Stomach (tissue), 9 donors: ENCODE data around the gene RFX2. TPM values are rescaled to one million over a fixed set of nuclear protein-coding genes. Genes with fewer than 3 reads are reported as not detected.
A peak's percentile ranks its signal among the peaks of the same experiment; 100 is the strongest.

Experiments
- DNase-seq, 2 donors: peaks; one replicate each; pipeline versions ENCODE4 v3.0.0 to v3.0.0-alpha.2; 2013 to 2019
- H3K27ac ChIP-seq, 5 donors: fragments of 200-600 bp in 4 of 5; sonication (generic) in 4 of 5; one replicate each; pipeline ENCODE4 v1.5.1; 2013 to 2019; ENCODE audit warnings: mild to moderate bottlenecking in 1 of 5, moderate library complexity in 1 of 5
- H3K27me3 ChIP-seq, 3 donors: fragments of 200-600 bp; sonication (generic); one replicate each; pipeline ENCODE4 v1.5.1; 2017 to 2019; ENCODE audit warnings: mixed run types in 1 of 3
- H3K36me3 ChIP-seq, 4 donors: fragments of 200-600 bp; sonication (generic); 1 replicate in 3 of 4; 2 replicates in 1 of 4; pipeline ENCODE4 v1.5.1; 2016 to 2019
- H3K4me1 ChIP-seq, 4 donors: fragments of 200-600 bp; sonication (generic); one replicate each; pipeline ENCODE4 v1.5.1; 2016 to 2019
- H3K4me3 ChIP-seq, 4 donors: fragments of 200-600 bp; sonication (generic) in 3 of 4; one replicate each; pipeline ENCODE4 v1.5.1; 2016 to 2019; ENCODE audit warnings: mild to moderate bottlenecking in 1 of 4
- H3K9me3 ChIP-seq, 4 donors: fragments of 200-600 bp; sonication (generic); one replicate each; pipeline ENCODE4 v1.5.1; 2016 to 2019
- CTCF ChIP-seq, 7 experiments: fragments of 450-650 bp in 4 of 7; fragments of 200-600 bp in 3 of 7; sonication (generic) in 3 of 7; IDR thresholded peaks; one replicate each; pipeline ENCODE4 v1.5.1; 2016 to 2019; ENCODE audit warnings: antibody characterized with exemption in 7 of 7, control low read depth in 2 of 7, mild to moderate bottlenecking in 1 of 7
- EP300 ChIP-seq: sonication (generic); formaldehyde crosslinking; IDR thresholded peaks from one replicate; pipeline ENCODE4 v1.6.1; 2017; ENCODE audit warnings: antibody characterized with exemption
- POLR2A ChIP-seq, 4 donors: fragments of 450-650 bp; IDR thresholded peaks; one replicate each; pipeline ENCODE4 v1.6.1; 2016; ENCODE audit warnings: antibody characterized with exemption in 4 of 4, control low read depth in 2 of 4, mild to moderate bottlenecking in 1 of 4, moderate library complexity in 1 of 4
- POLR2AphosphoS5 ChIP-seq, 3 donors: sonication (generic); formaldehyde crosslinking; IDR thresholded peaks; one replicate each; pipeline ENCODE4 v1.6.1; 2016; ENCODE audit warnings: antibody characterized with exemption in 3 of 3
- WGBS, 5 donors: extraction: QIAGEN DNeasy Blood & Tissue Kit in 3 of 5; methylation state at CpG; one replicate each; pipeline versions ENCODE4 v1.1.5 to v1.1.7; 2013 to 2018; 5-methylcytosine and 5-hydroxymethylcytosine counted together
- intact Hi-C: fragments of 100-400 bp; cut with DNase I; formaldehyde crosslinking; loops from one replicate; pipeline ENCODE4 v1.15.1; 2023; ENCODE audit warnings: low total_unique reads
- polyA plus RNA-seq, 3 donors: library from polyadenylated mRNA; stranded (reverse); fragments of 200-250 nt; gene quantifications; one replicate each; pipeline ENCODE4 v1.2.3, GENCODE V29; 2013
- total RNA-seq, 5 donors: library from RNA; depleted of rRNA; stranded (reverse); fragments of >200 nt; gene quantifications; one replicate each; pipeline versions ENCODE4 v1.1.0 to v1.2.3, GENCODE V29; 2014 to 2016
- donor health status: healthy with polysubstance abuse.
- donor health status: Bipolar disorder and iron deficiency.
- donor health status: healthy.

The RFX2 gene
- total and polyA plus RNA-seq, 8 donors = 1.2 to 123 (median 8.0) TPM

GRCh38 chr19:5994405-5995165, 115.7 kb downstream of the RFX2 start:
- no peaks in the 10 kb centered on the region for H3K9me3 ChIP-seq
- WGBS, 5 donors = 88 to 91% (median 89%) methylated on average over 22 to 29 of the region's 29 CpGs
- no peak overlapping the region for H3K4me3 ChIP-seq
- peaks cover 0 to 51% (median 39%) of the 10 kb centered on the region in 4 donors for H3K36me3 ChIP-seq
- no peak for DNase-seq
- H3K4me1 ChIP-seq = peaks cover 9 to 29% (median 21%) of the 10 kb centered on the region in 4 donors
- H3K27ac ChIP-seq = peak overlapping the region in 2 of 5 donors; percentile 7 to 64
- H3K27me3 ChIP-seq = no peaks in the 10 kb centered on the region
- intact Hi-C loops = no loop called here
- no peak for TF ChIP-seq POLR2AphosphoS5 (IDR thresholded peaks at IDR 0.05)
- no peak for TF ChIP-seq EP300
- TF ChIP-seq POLR2A (IDR thresholded peaks at IDR 0.05) = no peak
- no peak for TF ChIP-seq CTCF (IDR thresholded peaks at IDR 0.05)

- Histone ChIP-seq H3K4me3 (peak overlapping the region in 1 of 4 donors; percentile 6), H3K27ac (peak overlapping the region in 4 of 5 donors; percentile 7 to 64 (median 18)), H3K9me3 (no peaks in the 10 kb centered on the region), H3K36me3 (peaks cover 0 to 43% (median 31%) of the 10 kb centered on the region in 4 donors), H3K4me1 (peaks cover 9 to 29% (median 21%) of the 10 kb centered on the region in 4 donors), H3K27me3 (no peaks in the 10 kb centered on the region)
- WGBS, 5 donors = 29 to 46% (median 36%) methylated on average over 29 to 30 of the region's 30 CpGs
- intact Hi-C loops = no loop called here
- TF ChIP-seq CTCF (IDR thresholded peaks at IDR 0.05) (no peak), POLR2AphosphoS5 (IDR thresholded peaks at IDR 0.05) (no peak), EP300 (no peak), POLR2A (IDR thresholded peaks at IDR 0.05) (no peak)
- peak; percentile 46 to 72 for DNase-seq
These were observed 116.5 kb downstream of the RFX2 start for GRCh38 chr19:5993648-5994358.

GRCh38 chr19:5993201-5993600, 117.1 kb downstream of the RFX2 start:
- no peak for TF ChIP-seq CTCF (IDR thresholded peaks at IDR 0.05)
- no peak for TF ChIP-seq POLR2AphosphoS5 (IDR thresholded peaks at IDR 0.05)
- no peak for TF ChIP-seq POLR2A (IDR thresholded peaks at IDR 0.05)
- no peak for TF ChIP-seq EP300
- Histone ChIP-seq H3K9me3 (no peaks in the 10 kb centered on the region), H3K4me1 (peaks cover 9 to 30% (median 21%) of the 10 kb centered on the region in 4 donors), H3K36me3 (peaks cover 0 to 38% (median 27%) of the 10 kb centered on the region in 4 donors), H3K27ac (peak overlapping the region in 2 of 5 donors; percentile 18 to 72), H3K27me3 (no peaks in the 10 kb centered on the region), H3K4me3 (no peak overlapping the region)
- intact Hi-C loops = no loop called here
- no peak for DNase-seq
- 57 to 79% (median 75%) methylated on average over 13 of the region's 13 CpGs for WGBS, 5 donors

- peaks cover 9 to 35% (median 24%) of the 10 kb centered on the region in 4 donors for H3K4me1 ChIP-seq
- no peak for DNase-seq
- intact Hi-C loops = no loop called here
- no peaks in the 10 kb centered on the region for H3K27me3 ChIP-seq
- H3K9me3 ChIP-seq = no peaks in the 10 kb centered on the region
- TF ChIP-seq EP300 (no peak), POLR2A (IDR thresholded peaks at IDR 0.05) (no peak), POLR2AphosphoS5 (IDR thresholded peaks at IDR 0.05) (no peak), CTCF (IDR thresholded peaks at IDR 0.05) (no peak)
- H3K27ac ChIP-seq = peak overlapping the region in 2 of 5 donors; percentile 18 to 72
- WGBS, 5 donors = 78 to 95% (median 84%) methylated on average over 11 of the region's 11 CpGs
- H3K36me3 ChIP-seq = peaks cover 0 to 34% (median 26%) of the 10 kb centered on the region in 4 donors
- H3K4me3 ChIP-seq = no peak overlapping the region
These were observed 117.5 kb downstream of the RFX2 start for GRCh38 chr19:5992756-5993155.
